ENCODE measurements around the gene EHD1. TPM values are rescaled to one million over a fixed set of nuclear protein-coding genes. Genes with fewer than 3 reads are reported as not detected.

The EHD1 gene
- total RNA-seq = 100 to 1,000 TPM; 126 to 286 (median 269) TPM
- 140 TPM for total RNA-seq (2013)
- 55.0 to 374 (median 256) reads per million in 29 experiments for total RNA-seq

- 0% methylated on average over 62 of the region's 75 CpGs for WGBS (ENCODE audit: insufficient coverage)
- peak within 1 kb of the TSS; percentile 89 for H3K27ac ChIP-seq (ENCODE audit: low read length)
- ChIA-PET POLR2A (interaction anchor here (0.5 to 1.1 kb wide), 9 partner anchors 10 to 677 kb away, joined by 3 to 8 read pairs (median 4); partner anchors contain the start of gene SF1 (in 1 of the 2)), CTCF (interaction anchor here (0.5 to 1.3 kb wide), 8 partner anchors 10 to 822 kb away, joined by 3 to 5 read pairs (median 4); no protein-coding TSS in a partner anchor)
- Mint-ChIP-seq H3K9me3 (no peaks in the 10 kb centered on the region), H3K4me1 (peaks cover 51 to 64% (median 60%) of the 10 kb centered on the region in 3 donors), H3K27ac (peak within 1 kb of the TSS; percentile 96 to 97), H3K36me3 (peaks cover 30% of the 10 kb centered on the region), H3K27me3 (no peaks in the 10 kb centered on the region), H3K4me3 (peak within 1 kb of the TSS; percentile 99)
- DNase-seq = peak; percentile 98 to 100 (median 99)
- H3K9me3 ChIP-seq = no peaks in the 10 kb centered on the region
- peak; percentile 79 to 90 (median 83) for ATAC-seq (replicated peaks in 1 of 4)
- peaks cover 14 to 17% of the 10 kb centered on the region in 2 donors for H3K36me3 ChIP-seq (ENCODE audit: control insufficient read depth in 2 of 2, extremely low read depth in 1 of 2, insufficient read depth in 1 of 2, low read length in 1 of 2)
- peaks cover 30 to 71% of the 10 kb centered on the region in 2 experiments for H3K4me1 ChIP-seq (ENCODE audit: control insufficient read depth in 1 of 2, extremely low read depth in 1 of 2, insufficient read depth in 2 of 2, low read length in 2 of 2)
- peak within 1 kb of the TSS; percentile 95 to 99 for H3K4me3 ChIP-seq (ENCODE audit: control insufficient read depth in 1 of 2, extremely low read depth in 1 of 2, low read length in 1 of 2)
- H3K27me3 ChIP-seq (replicated peaks in 1 of 2; ENCODE audit: control insufficient read depth in 2 of 2, extremely low read depth in 1 of 2, insufficient read depth in 2 of 2, low read length in 1 of 2) = no peaks in the 10 kb centered on the region
These were observed at the start of gene EHD1 for GRCh38 chr11:64878494-64879243. TSS of gene EHD1 (minus strand) at chr11:64878621. CDS start at chr11:64878464, 157 bp downstream.

- Histone ChIP-seq H3K36me3 (ENCODE audit: control insufficient read depth in 2 of 2, extremely low read depth in 1 of 2, insufficient read depth in 1 of 2, low read length in 1 of 2) (peaks cover 17 to 22% of the 10 kb centered on the region in 2 donors), H3K27ac (ENCODE audit: low read length) (no peak overlapping the region), H3K4me1 (ENCODE audit: control insufficient read depth in 1 of 2, extremely low read depth in 1 of 2, insufficient read depth in 2 of 2, low read length in 2 of 2) (peaks cover 0 to 28% of the 10 kb centered on the region in 2 experiments), H3K9me3 (no peaks in the 10 kb centered on the region), H3K4me3 (ENCODE audit: control insufficient read depth in 1 of 2, extremely low read depth in 1 of 2, low read length in 1 of 2) (no peak overlapping the region), H3K27me3 (replicated peaks in 1 of 2; ENCODE audit: control insufficient read depth in 2 of 2, extremely low read depth in 1 of 2, insufficient read depth in 2 of 2, low read length in 1 of 2) (no peaks in the 10 kb centered on the region)
- ChIA-PET POLR2A (no interaction called here), CTCF (no interaction called here)
- DNase-seq (no peak), ATAC-seq (replicated peaks in 1 of 4) (no peak)
- H3K9me3 Mint-ChIP-seq = no peaks in the 10 kb centered on the region
- no peaks in the 10 kb centered on the region for H3K27me3 Mint-ChIP-seq
- WGBS (ENCODE audit: insufficient coverage) = 86% methylated on average over 18 of the region's 22 CpGs
- H3K4me3 Mint-ChIP-seq = peak overlapping the region in 2 of 3 donors; percentile 45 to 59
- peaks cover 27% of the 10 kb centered on the region for H3K36me3 Mint-ChIP-seq
- H3K4me1 Mint-ChIP-seq = peaks cover 14 to 23% (median 18%) of the 10 kb centered on the region in 3 donors
- H3K27ac Mint-ChIP-seq = no peak overlapping the region
These were observed 48.3 kb upstream of the EHD1 start for GRCh38 chr11:64926689-64927088.

GRCh38 chr11:64925536-64926436 lies 47.4 kb upstream of the EHD1 start:
- Histone ChIP-seq H3K4me3 (ENCODE audit: control insufficient read depth in 1 of 2, extremely low read depth in 1 of 2, low read length in 1 of 2) (peak overlapping the region; percentile 71 to 72), H3K36me3 (ENCODE audit: control insufficient read depth in 2 of 2, extremely low read depth in 1 of 2, insufficient read depth in 1 of 2, low read length in 1 of 2) (peaks cover 10 to 13% of the 10 kb centered on the region in 2 donors), H3K4me1 (ENCODE audit: control insufficient read depth in 1 of 2, extremely low read depth in 1 of 2, insufficient read depth in 2 of 2, low read length in 2 of 2) (peaks cover 0 to 28% of the 10 kb centered on the region in 2 experiments), H3K27me3 (replicated peaks in 1 of 2; ENCODE audit: control insufficient read depth in 2 of 2, extremely low read depth in 1 of 2, insufficient read depth in 2 of 2, low read length in 1 of 2) (no peaks in the 10 kb centered on the region), H3K27ac (ENCODE audit: low read length) (no peak overlapping the region), H3K9me3 (no peaks in the 10 kb centered on the region)
- ChIA-PET POLR2A (interaction anchor here in 1 of 2 donors (0.6 kb wide), 1 partner anchor 639 kb away, joined by 5 read pairs; no protein-coding TSS in a partner anchor), CTCF (no interaction called here)
- Mint-ChIP-seq H3K4me3 (peak overlapping the region; percentile 90 to 94 (median 93)), H3K27me3 (no peaks in the 10 kb centered on the region), H3K4me1 (peaks cover 14 to 23% (median 18%) of the 10 kb centered on the region in 3 donors), H3K36me3 (peaks cover 19% of the 10 kb centered on the region), H3K9me3 (no peaks in the 10 kb centered on the region), H3K27ac (no peak overlapping the region)
- ATAC-seq (replicated peaks in 1 of 4) (no peak), DNase-seq (no peak)
- 92% methylated on average over 18 of the region's 24 CpGs for WGBS (ENCODE audit: insufficient coverage)

GRCh38 chr11:64924910-64925284 lies 46.5 kb upstream of the EHD1 start:
- H3K27me3 ChIP-seq (replicated peaks in 1 of 2; ENCODE audit: control insufficient read depth in 2 of 2, extremely low read depth in 1 of 2, insufficient read depth in 2 of 2, low read length in 1 of 2) = no peaks in the 10 kb centered on the region
- H3K4me3 ChIP-seq (ENCODE audit: control insufficient read depth in 1 of 2, extremely low read depth in 1 of 2, low read length in 1 of 2) = peak overlapping the region; percentile 71 to 72
- no peak for ATAC-seq (replicated peaks in 1 of 4)
- peaks cover 14 to 23% (median 18%) of the 10 kb centered on the region in 3 donors for H3K4me1 Mint-ChIP-seq
- peaks cover 7 to 8% of the 10 kb centered on the region in 2 donors for H3K36me3 ChIP-seq (ENCODE audit: control insufficient read depth in 2 of 2, extremely low read depth in 1 of 2, insufficient read depth in 1 of 2, low read length in 1 of 2)
- peak overlapping the region; percentile 90 to 94 (median 93) for H3K4me3 Mint-ChIP-seq
- H3K9me3 Mint-ChIP-seq = no peaks in the 10 kb centered on the region
- no peak for DNase-seq
- H3K9me3 ChIP-seq = no peaks in the 10 kb centered on the region
- WGBS (ENCODE audit: insufficient coverage) = 9% methylated on average over 16 of the region's 24 CpGs
- peaks cover 0 to 28% of the 10 kb centered on the region in 2 experiments for H3K4me1 ChIP-seq (ENCODE audit: control insufficient read depth in 1 of 2, extremely low read depth in 1 of 2, insufficient read depth in 2 of 2, low read length in 2 of 2)
- POLR2A ChIA-PET = interaction anchor here in 1 of 2 donors (0.5 to 1.0 kb wide), 2 partner anchors 107 to 146 kb away, joined by 3 read pairs; partner anchors contain the start of gene SF1
- no peaks in the 10 kb centered on the region for H3K27me3 Mint-ChIP-seq
- CTCF ChIA-PET = interaction anchor here in 1 of 2 donors (1.2 kb wide), 1 partner anchor 193 kb away, joined by 5 read pairs; the partner anchor contains the start of gene ZNHIT2
- peaks cover 10% of the 10 kb centered on the region for H3K36me3 Mint-ChIP-seq
- peak overlapping the region in 1 of 2 donors; percentile 39 for H3K27ac Mint-ChIP-seq
- no peak overlapping the region for H3K27ac ChIP-seq (ENCODE audit: low read length)

- 3% methylated on average over 35 of the region's 47 CpGs for WGBS (ENCODE audit: insufficient coverage)
These were observed 45.8 kb upstream of the EHD1 start, which contains the start of gene PPP2R5B for GRCh38 chr11:64923944-64924909. TSS of gene PPP2R5B (plus strand) at chr11:64924689. CDS start at chr11:64925735, 1,046 bp downstream.

More at GRCh38 chr11:64923944-64924909, 45.8 kb upstream of the EHD1 start, which contains the start of gene PPP2R5B:
- DNase-seq = peak; percentile 82 to 95 (median 90)
- H3K9me3 ChIP-seq = no peaks in the 10 kb centered on the region
- peaks cover 0 to 28% of the 10 kb centered on the region in 2 experiments for H3K4me1 ChIP-seq (ENCODE audit: control insufficient read depth in 1 of 2, extremely low read depth in 1 of 2, insufficient read depth in 2 of 2, low read length in 2 of 2)
- Mint-ChIP-seq H3K4me1 (peaks cover 14 to 23% (median 18%) of the 10 kb centered on the region in 3 donors), H3K9me3 (no peaks in the 10 kb centered on the region), H3K4me3 (peak within 1 kb of the TSS; percentile 90 to 94 (median 93)), H3K27me3 (no peaks in the 10 kb centered on the region), H3K36me3 (peaks cover 5% of the 10 kb centered on the region), H3K27ac (peak within 1 kb of the TSS; percentile 99)
- peak within 1 kb of the TSS; percentile 89 for H3K27ac ChIP-seq (ENCODE audit: low read length)
- no peaks in the 10 kb centered on the region for H3K27me3 ChIP-seq (replicated peaks in 1 of 2; ENCODE audit: control insufficient read depth in 2 of 2, extremely low read depth in 1 of 2, insufficient read depth in 2 of 2, low read length in 1 of 2)
- ATAC-seq (replicated peaks in 1 of 4) = peak; percentile 92 to 96 (median 94)
- ChIA-PET POLR2A (interaction anchor here (0.5 to 1.1 kb wide), 5 partner anchors 12 to 146 kb away, joined by 3 to 6 read pairs (median 4); partner anchors contain the start of gene SF1 (in 1 of the 2)), CTCF (interaction anchor here in 1 of 2 donors (0.5 to 1.3 kb wide), 4 partner anchors 80 to 845 kb away, joined by 3 to 5 read pairs (median 4); partner anchors contain the start of genes CDC42BPG and ZNHIT2)
- H3K36me3 ChIP-seq (ENCODE audit: control insufficient read depth in 2 of 2, extremely low read depth in 1 of 2, insufficient read depth in 1 of 2, low read length in 1 of 2) = peaks cover 7 to 8% of the 10 kb centered on the region in 2 donors
- peak within 1 kb of the TSS; percentile 71 to 72 for H3K4me3 ChIP-seq (ENCODE audit: control insufficient read depth in 1 of 2, extremely low read depth in 1 of 2, low read length in 1 of 2)

All from T-cell (primary cell).